Loucy (cell line): ENCODE results near the gene SCN9A.
"Not testable (repeated sequence)": the region's sequence is repeated elsewhere in the genome, so short reads cannot be mapped to it uniquely, and the experiment has no call there.

ENCODE experiments used
- CTCF ChIP-seq: fragments of 200-600 bp; sonication (generic); conservative IDR thresholded peaks from 2 replicates; pipeline ENCODE4 v1.5.1; 2014; ENCODE audit warnings: mild to moderate bottlenecking, antibody characterized with exemption, low read length
- EZH2phosphoT487 ChIP-seq: fragments of 200-600 bp; IDR thresholded peaks from 2 replicates; pipeline ENCODE4 v1.6.1; 2018; ENCODE audit warnings: antibody characterized with exemption, mild to moderate bottlenecking, moderate library complexity, borderline replicate concordance

GRCh38 chr2:166312863-166313262, 62.9 kb downstream of the SCN9A start:
- TF ChIP-seq CTCF, EZH2phosphoT487: not testable (repeated sequence)
